ENCODE measurements around the gene MEF2C. TPM values are rescaled to one million over a fixed set of nuclear protein-coding genes. Genes with fewer than 3 reads are reported as not detected.

Gene MEF2C
- total RNA-seq, 1 donor from 2014 or later, result 0.26 TPM

DNA sequence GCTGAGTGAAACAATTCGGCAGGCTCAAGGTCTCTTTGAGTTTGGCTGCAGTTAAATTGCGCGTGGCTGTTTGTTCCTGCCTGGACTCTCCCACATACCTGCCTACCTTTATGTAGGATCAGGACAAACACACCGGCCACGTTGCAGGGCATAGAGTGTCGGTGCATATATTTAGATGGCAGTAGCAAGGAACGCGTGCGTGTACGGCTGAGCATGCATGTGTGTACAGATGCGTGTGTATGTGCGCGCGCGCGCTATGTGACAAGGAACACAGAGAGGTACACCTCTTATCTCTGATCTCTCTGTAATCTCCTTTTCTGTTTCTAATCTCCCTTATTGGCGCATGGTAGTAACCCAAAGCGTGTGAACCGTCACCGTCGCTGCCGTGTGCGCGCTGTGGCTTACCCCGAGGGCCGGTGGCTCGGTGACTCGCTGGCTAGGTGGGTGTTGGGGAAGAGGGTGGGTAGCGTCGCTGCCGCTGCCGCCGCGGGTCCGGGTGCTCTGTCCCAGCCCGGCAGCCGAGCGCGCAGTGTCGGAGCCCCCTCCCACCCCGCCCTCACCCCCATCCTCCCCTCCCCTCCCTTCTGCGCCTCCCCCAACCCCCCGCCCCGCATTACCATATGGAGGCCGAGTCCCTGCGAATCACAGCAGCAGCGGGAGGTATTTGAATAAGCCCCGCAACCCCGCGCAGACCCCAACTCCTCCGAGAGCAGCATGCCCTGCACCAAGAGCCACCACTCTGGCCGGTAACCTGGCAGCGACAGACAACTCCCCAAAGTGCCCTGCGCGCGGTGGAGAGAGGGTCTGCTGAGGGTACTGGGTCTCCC, 204.8 kb downstream of the MEF2C start:
- Histone ChIP-seq H3K36me3 (no peaks in the 10 kb centered on the region), H4K20me1 (ENCODE audit: low read depth) (peaks cover 94% of the 10 kb centered on the region), H3K79me2 (ENCODE audit: low read depth) (no peaks in the 10 kb centered on the region), H3F3A (ENCODE audit: low read depth) (peaks cover 35% of the 10 kb centered on the region), H3K9me3 (ENCODE audit: low read depth) (no peaks in the 10 kb centered on the region), H3K27me3 (peaks cover 100% of the 10 kb centered on the region), H2AFZ (replicated peaks) (no peak overlapping the region), H3K9ac (no peak overlapping the region), H3K27ac (no peak overlapping the region), H3K4me2 (peak overlapping the region; percentile 30), H3K4me1 (peaks cover 11% of the 10 kb centered on the region), H3K4me3 (no peak overlapping the region)
- Mint-ChIP-seq H3K4me1 (peaks cover 49% of the 10 kb centered on the region), H3K9me3 (no peaks in the 10 kb centered on the region), H3K4me3 (peak overlapping the region; percentile 82), H3K36me3 (no peaks in the 10 kb centered on the region), H3K27me3 (ENCODE audit: insufficient read depth, low read depth) (peaks cover 82% of the 10 kb centered on the region), H3K27ac (no peak overlapping the region)
- peak; percentile 71 for DNase-seq (ENCODE audit: low spot score)
- TF ChIP-seq, protein P1, sequence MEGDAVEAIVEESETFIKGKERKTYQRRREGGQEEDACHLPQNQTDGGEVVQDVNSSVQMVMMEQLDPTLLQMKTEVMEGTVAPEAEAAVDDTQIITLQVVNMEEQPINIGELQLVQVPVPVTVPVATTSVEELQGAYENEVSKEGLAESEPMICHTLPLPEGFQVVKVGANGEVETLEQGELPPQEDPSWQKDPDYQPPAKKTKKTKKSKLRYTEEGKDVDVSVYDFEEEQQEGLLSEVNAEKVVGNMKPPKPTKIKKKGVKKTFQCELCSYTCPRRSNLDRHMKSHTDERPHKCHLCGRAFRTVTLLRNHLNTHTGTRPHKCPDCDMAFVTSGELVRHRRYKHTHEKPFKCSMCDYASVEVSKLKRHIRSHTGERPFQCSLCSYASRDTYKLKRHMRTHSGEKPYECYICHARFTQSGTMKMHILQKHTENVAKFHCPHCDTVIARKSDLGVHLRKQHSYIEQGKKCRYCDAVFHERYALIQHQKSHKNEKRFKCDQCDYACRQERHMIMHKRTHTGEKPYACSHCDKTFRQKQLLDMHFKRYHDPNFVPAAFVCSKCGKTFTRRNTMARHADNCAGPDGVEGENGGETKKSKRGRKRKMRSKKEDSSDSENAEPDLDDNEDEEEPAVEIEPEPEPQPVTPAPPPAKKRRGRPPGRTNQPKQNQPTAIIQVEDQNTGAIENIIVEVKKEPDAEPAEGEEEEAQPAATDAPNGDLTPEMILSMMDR (IDR thresholded peaks at IDR 0.05), result no peak
- TF ChIP-seq EZH2phosphoT487 (IDR thresholded peaks at IDR 0.05), result peak; percentile 97
- TF ChIP-seq EZH2 (IDR thresholded peaks at IDR 0.05), result peak; percentile 93

DNA sequence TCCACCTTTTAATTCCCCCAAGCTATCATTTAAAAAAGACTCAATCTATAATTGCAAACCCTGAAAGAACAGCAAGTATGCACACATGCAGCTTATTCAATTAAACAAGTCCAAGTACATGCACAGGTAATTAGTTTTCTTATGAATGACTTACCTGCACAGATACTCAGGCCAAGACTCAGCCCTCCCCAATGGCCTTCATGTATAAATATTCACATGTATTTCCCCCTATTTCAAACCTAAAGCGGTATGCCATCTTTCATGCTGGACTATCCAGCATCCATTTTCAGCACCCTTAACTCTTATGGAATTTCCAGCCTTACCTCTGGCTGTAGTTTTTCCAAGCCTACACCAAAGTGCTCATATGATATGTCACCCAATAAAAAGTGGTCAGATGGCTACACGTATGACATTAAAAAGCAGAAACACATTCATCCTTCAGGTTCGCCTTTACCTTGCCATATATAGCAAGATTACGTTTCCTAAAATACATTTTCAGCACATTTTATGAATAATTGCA, 205.5 kb downstream of the MEF2C start:
- H3K27me3 Mint-ChIP-seq (ENCODE audit: insufficient read depth, low read depth), result peaks cover 77% of the 10 kb centered on the region
- TF ChIP-seq, protein P1 (IDR thresholded peaks at IDR 0.05), result no peak
- TF ChIP-seq EZH2 (IDR thresholded peaks at IDR 0.05) (no peak), EZH2phosphoT487 (IDR thresholded peaks at IDR 0.05) (no peak)
- H3K4me3 Mint-ChIP-seq, result peak overlapping the region; percentile 82
- Histone ChIP-seq H3K4me3 (no peak overlapping the region), H3K9me3 (ENCODE audit: low read depth) (no peaks in the 10 kb centered on the region), H3K36me3 (no peaks in the 10 kb centered on the region), H4K20me1 (ENCODE audit: low read depth) (peaks cover 94% of the 10 kb centered on the region), H2AFZ (replicated peaks) (no peak overlapping the region), H3K27ac (no peak overlapping the region), H3K27me3 (peaks cover 100% of the 10 kb centered on the region), H3K9ac (no peak overlapping the region), H3K4me2 (no peak overlapping the region), H3F3A (ENCODE audit: low read depth) (peaks cover 38% of the 10 kb centered on the region), H3K4me1 (peaks cover 11% of the 10 kb centered on the region), H3K79me2 (ENCODE audit: low read depth) (no peaks in the 10 kb centered on the region)
- DNase-seq (ENCODE audit: low spot score), result no peak
- H3K27ac Mint-ChIP-seq, result no peak overlapping the region
- H3K36me3 Mint-ChIP-seq, result no peaks in the 10 kb centered on the region
- no peaks in the 10 kb centered on the region for H3K9me3 Mint-ChIP-seq
- peaks cover 46% of the 10 kb centered on the region for H3K4me1 Mint-ChIP-seq

DNA sequence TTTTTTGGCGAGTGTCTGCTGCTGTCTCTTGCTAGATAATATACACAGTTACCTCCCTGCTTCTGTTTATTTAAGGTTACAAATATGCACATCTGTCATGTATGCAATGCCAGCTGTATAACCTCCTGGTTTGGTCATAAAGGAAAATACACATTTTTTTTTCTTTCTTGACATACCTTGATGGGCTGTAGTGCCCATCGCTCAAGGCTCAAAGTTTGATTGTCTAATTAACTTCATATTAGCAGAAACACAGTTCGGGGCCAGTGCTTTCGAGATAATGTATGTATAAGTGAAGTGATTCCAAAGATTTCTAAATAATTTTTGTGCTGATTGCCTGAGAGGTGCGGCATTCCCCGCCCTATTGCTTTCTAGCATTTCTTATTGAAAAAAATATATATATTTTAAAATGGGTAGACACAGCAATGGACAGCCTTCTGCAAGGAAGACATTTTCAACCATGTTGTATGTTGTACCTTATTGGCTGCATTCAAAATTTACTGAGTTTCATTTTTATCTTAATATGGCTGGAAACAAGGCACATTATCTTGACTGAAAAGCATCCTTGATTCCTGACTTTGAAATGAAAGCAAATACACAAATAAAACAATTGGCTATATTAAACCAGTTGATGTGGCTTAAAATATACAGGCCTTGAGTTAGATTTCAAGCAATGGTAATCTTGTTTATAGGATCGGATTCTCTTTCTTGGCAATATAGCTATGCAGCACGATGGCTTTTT, 206.2 kb downstream of the MEF2C start:
- no peak for DNase-seq (ENCODE audit: low spot score)
- Histone ChIP-seq H3K9ac (no peak overlapping the region), H2AFZ (replicated peaks) (no peak overlapping the region), H3K27ac (no peak overlapping the region), H3K27me3 (peaks cover 100% of the 10 kb centered on the region), H3K79me2 (ENCODE audit: low read depth) (no peaks in the 10 kb centered on the region), H3F3A (ENCODE audit: low read depth) (peaks cover 42% of the 10 kb centered on the region), H3K4me2 (no peak overlapping the region), H3K4me1 (peaks cover 11% of the 10 kb centered on the region), H3K36me3 (no peaks in the 10 kb centered on the region), H3K4me3 (no peak overlapping the region), H3K9me3 (ENCODE audit: low read depth) (no peaks in the 10 kb centered on the region), H4K20me1 (ENCODE audit: low read depth) (peaks cover 95% of the 10 kb centered on the region)
- Mint-ChIP-seq H3K27ac (no peak overlapping the region), H3K27me3 (ENCODE audit: insufficient read depth, low read depth) (peaks cover 75% of the 10 kb centered on the region), H3K4me1 (peaks cover 51% of the 10 kb centered on the region), H3K4me3 (peak overlapping the region; percentile 92), H3K9me3 (no peaks in the 10 kb centered on the region), H3K36me3 (no peaks in the 10 kb centered on the region)
- TF ChIP-seq EZH2 (IDR thresholded peaks at IDR 0.05) (no peak), EZH2phosphoT487 (IDR thresholded peaks at IDR 0.05) (no peak)
- TF ChIP-seq, protein P1 (IDR thresholded peaks at IDR 0.05), result no peak
